BE2C (cell line): ENCODE measurements around the gene OR7G1.

Experiments
- DNase-seq: peaks from one replicate; pipeline ENCODE4 v3.0.0-alpha.2; 2020
- H3K27me3 ChIP-seq: fragments of 250-450 bp; sonication (Bioruptor Pico); 2 replicates; pipeline ENCODE4 v1.5.1; 2020; ENCODE audit warnings: mild to moderate bottlenecking
- H3K36me3 ChIP-seq: fragments of 250-450 bp; sonication (Bioruptor Pico); 2 replicates; pipeline ENCODE4 v1.5.1; 2020; ENCODE audit warnings: mild to moderate bottlenecking
- H3K4me1 ChIP-seq: fragments of 250-450 bp; sonication (Bioruptor Pico); 2 replicates; pipeline ENCODE4 v1.5.1; 2020
- H3K4me3 ChIP-seq: 2 replicates; pipeline ENCODE4 v1.5.1; 2011; ENCODE audit warnings: low read depth, low read length
- H3K9me3 ChIP-seq: fragments of 250-450 bp; sonication (Bioruptor Pico); 2 replicates; pipeline ENCODE4 v1.5.1; 2020
- CTCF ChIP-seq: IDR thresholded peaks from 2 replicates; pipeline ENCODE4 v1.5.1; 2012; ENCODE audit warnings: mild to moderate bottlenecking, low read depth, low read length

Gene OR7G1

DNA sequence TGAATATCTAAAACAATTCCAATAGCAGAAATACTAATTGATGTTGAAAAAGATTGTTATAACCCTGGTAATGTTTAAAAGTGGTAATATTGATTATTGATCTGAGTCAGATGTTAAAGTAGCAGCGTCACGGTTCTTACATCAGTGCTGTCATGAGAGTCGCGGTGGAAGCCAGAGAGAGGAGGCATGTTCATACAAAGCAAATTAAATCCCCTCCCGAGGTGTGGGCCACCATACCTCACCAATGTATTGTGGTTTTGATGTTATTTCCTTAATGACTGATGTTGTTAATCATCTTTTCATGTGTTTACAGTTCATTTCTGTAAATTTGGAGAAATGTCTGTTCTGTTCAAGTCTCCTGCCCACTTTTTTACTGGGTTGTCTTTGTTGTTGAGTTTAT is 35.8 kb upstream of the OR7G1 start:
- no peaks in the 10 kb centered on the region for H3K4me1 ChIP-seq
- TF ChIP-seq CTCF, result no peak
- no peak for DNase-seq
- H3K9me3 ChIP-seq, result peaks cover 2% of the 10 kb centered on the region; the same call in 1 of the 2 replicates
- H3K4me3 ChIP-seq, result no peak overlapping the region
- H3K36me3 ChIP-seq, result peaks cover 33% of the 10 kb centered on the region
- no peaks in the 10 kb centered on the region for H3K27me3 ChIP-seq

GRCh38 chr19:9150650-9151049 is 35.1 kb upstream of the OR7G1 start:
- no peaks in the 10 kb centered on the region for H3K27me3 ChIP-seq
- DNase-seq, result no peak
- TF ChIP-seq CTCF, result no peak
- H3K36me3 ChIP-seq, result peaks cover 25% of the 10 kb centered on the region
- no peaks in the 10 kb centered on the region for H3K4me1 ChIP-seq
- H3K4me3 ChIP-seq, result no peak overlapping the region
- H3K9me3 ChIP-seq, result peaks cover 2% of the 10 kb centered on the region; the same call in 1 of the 2 replicates

- H3K4me1 ChIP-seq, result no peaks in the 10 kb centered on the region
- peaks cover 19% of the 10 kb centered on the region for H3K36me3 ChIP-seq
- H3K9me3 ChIP-seq, result peaks cover 9% of the 10 kb centered on the region; the same call in 1 of the 2 replicates
- TF ChIP-seq CTCF, result no peak
- no peak overlapping the region for H3K4me3 ChIP-seq
- H3K27me3 ChIP-seq, result no peaks in the 10 kb centered on the region
- DNase-seq, result no peak
Observed at GRCh38 chr19:9149997-9150396, 34.4 kb upstream of the OR7G1 start.

GRCh38 chr19:9148697-9149096 is 33.1 kb upstream of the OR7G1 start:
- no peak for DNase-seq
- TF ChIP-seq CTCF, result no peak
- Histone ChIP-seq H3K4me1 (no peaks in the 10 kb centered on the region), H3K9me3 (peaks cover 16% of the 10 kb centered on the region; the same call in 1 of the 2 replicates), H3K4me3 (no peak overlapping the region), H3K36me3 (peaks cover 18% of the 10 kb centered on the region), H3K27me3 (no peaks in the 10 kb centered on the region)

- no peaks in the 10 kb centered on the region for H3K4me1 ChIP-seq
- H3K36me3 ChIP-seq, result peaks cover 13% of the 10 kb centered on the region
- TF ChIP-seq CTCF, result no peak
- no peak for DNase-seq
- H3K27me3 ChIP-seq, result no peaks in the 10 kb centered on the region
- H3K4me3 ChIP-seq, result no peak overlapping the region
- H3K9me3 ChIP-seq, result peaks cover 16% of the 10 kb centered on the region; the same call in 1 of the 2 replicates
Observed at GRCh38 chr19:9146882-9147281, 31.3 kb upstream of the OR7G1 start.

GRCh38 chr19:9144920-9145319 is 29.4 kb upstream of the OR7G1 start:
- Histone ChIP-seq H3K36me3 (peaks cover 21% of the 10 kb centered on the region), H3K4me1 (no peaks in the 10 kb centered on the region), H3K27me3 (no peaks in the 10 kb centered on the region), H3K4me3 (no peak overlapping the region), H3K9me3 (peaks cover 14% of the 10 kb centered on the region; the same call in 1 of the 2 replicates)
- DNase-seq, result no peak
- no peak for TF ChIP-seq CTCF
